ENCODE results near the gene PTPRE.

PTPRE gene

GRCh38 chr10:128026615-128027300 is 119.9 kb downstream of the PTPRE start:
- DNase-seq (ENCODE audit: low spot score): no peak

GRCh38 chr10:128027306-128027705 is 120.4 kb downstream of the PTPRE start:
- DNase-seq (ENCODE audit: low spot score): no peak

GRCh38 chr10:128027822-128028507 is 121.1 kb downstream of the PTPRE start:
- no peak for DNase-seq (ENCODE audit: low spot score)

- no peak for DNase-seq (ENCODE audit: low spot score)
Observed at GRCh38 chr10:128028508-128029289, 121.8 kb downstream of the PTPRE start.

- no peak for DNase-seq (ENCODE audit: low spot score)
Observed at GRCh38 chr10:128029290-128029651, 122.4 kb downstream of the PTPRE start.

GRCh38 chr10:128029731-128030369 is 122.9 kb downstream of the PTPRE start:
- no peak for DNase-seq (ENCODE audit: low spot score)

GRCh38 chr10:128030498-128031072 is 123.7 kb downstream of the PTPRE start:
- DNase-seq (ENCODE audit: low spot score): no peak

GRCh38 chr10:128031216-128031615 is 124.3 kb downstream of the PTPRE start:
- no peak for DNase-seq (ENCODE audit: low spot score)

- no peak for DNase-seq (ENCODE audit: low spot score)
Observed at GRCh38 chr10:128032466-128032865, 125.6 kb downstream of the PTPRE start.

GRCh38 chr10:128035557-128035973 is 128.7 kb downstream of the PTPRE start:
- peak; percentile 69 for DNase-seq (ENCODE audit: low spot score)

GRCh38 chr10:128036011-128036615 is 129.2 kb downstream of the PTPRE start:
- DNase-seq (ENCODE audit: low spot score): no peak

GRCh38 chr10:128036746-128037543 is 130.0 kb downstream of the PTPRE start:
- DNase-seq (ENCODE audit: low spot score): no peak

- DNase-seq (ENCODE audit: low spot score): no peak
Observed at GRCh38 chr10:128040096-128040495, 133.2 kb downstream of the PTPRE start.

- DNase-seq (ENCODE audit: low spot score): no peak
Observed at GRCh38 chr10:128040681-128041080, 133.8 kb downstream of the PTPRE start.

GRCh38 chr10:128042131-128042610 is 135.3 kb downstream of the PTPRE start:
- no peak for DNase-seq (ENCODE audit: low spot score)

GRCh38 chr10:128043259-128044045 is 136.5 kb downstream of the PTPRE start:
- DNase-seq (ENCODE audit: low spot score): no peak

GRCh38 chr10:128044186-128044585 is 137.3 kb downstream of the PTPRE start:
- DNase-seq (ENCODE audit: low spot score): no peak

- no peak for DNase-seq (ENCODE audit: low spot score)
Observed at GRCh38 chr10:128044961-128045832, 138.3 kb downstream of the PTPRE start.

- no peak for DNase-seq (ENCODE audit: low spot score)
Observed at GRCh38 chr10:128045833-128046120, 138.9 kb downstream of the PTPRE start.
